ENCODE results near the gene C11orf86. TPM values are rescaled to one million over a fixed set of nuclear protein-coding genes. Genes with fewer than 3 reads are reported as not detected.

Gene C11orf86
- total and polyA plus RNA-seq, 2 experiments from 2014 or later, result 0.21 to 0.74 TPM

DNA sequence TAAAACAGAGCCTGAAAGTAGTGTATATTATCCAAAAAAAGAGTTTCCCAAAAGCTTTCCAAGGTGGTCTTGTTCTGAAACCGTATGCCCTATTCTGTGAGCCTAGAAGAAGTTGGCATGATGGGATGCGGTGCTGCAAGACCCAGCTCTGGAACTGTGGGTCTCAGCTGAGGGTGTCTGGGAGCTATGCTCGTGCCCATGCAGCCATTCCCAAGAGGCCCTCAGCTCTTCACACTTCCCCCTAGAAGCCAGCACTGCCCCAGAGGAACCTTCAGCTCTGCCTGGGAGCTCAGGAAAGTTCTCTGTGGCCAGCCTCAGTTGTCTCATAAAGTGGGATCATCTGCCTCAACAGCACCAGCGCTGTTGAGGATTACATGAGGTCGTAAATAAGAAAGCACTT lies 41.4 kb downstream of the C11orf86 start (continued):
- TF ChIP-seq, protein P1, sequence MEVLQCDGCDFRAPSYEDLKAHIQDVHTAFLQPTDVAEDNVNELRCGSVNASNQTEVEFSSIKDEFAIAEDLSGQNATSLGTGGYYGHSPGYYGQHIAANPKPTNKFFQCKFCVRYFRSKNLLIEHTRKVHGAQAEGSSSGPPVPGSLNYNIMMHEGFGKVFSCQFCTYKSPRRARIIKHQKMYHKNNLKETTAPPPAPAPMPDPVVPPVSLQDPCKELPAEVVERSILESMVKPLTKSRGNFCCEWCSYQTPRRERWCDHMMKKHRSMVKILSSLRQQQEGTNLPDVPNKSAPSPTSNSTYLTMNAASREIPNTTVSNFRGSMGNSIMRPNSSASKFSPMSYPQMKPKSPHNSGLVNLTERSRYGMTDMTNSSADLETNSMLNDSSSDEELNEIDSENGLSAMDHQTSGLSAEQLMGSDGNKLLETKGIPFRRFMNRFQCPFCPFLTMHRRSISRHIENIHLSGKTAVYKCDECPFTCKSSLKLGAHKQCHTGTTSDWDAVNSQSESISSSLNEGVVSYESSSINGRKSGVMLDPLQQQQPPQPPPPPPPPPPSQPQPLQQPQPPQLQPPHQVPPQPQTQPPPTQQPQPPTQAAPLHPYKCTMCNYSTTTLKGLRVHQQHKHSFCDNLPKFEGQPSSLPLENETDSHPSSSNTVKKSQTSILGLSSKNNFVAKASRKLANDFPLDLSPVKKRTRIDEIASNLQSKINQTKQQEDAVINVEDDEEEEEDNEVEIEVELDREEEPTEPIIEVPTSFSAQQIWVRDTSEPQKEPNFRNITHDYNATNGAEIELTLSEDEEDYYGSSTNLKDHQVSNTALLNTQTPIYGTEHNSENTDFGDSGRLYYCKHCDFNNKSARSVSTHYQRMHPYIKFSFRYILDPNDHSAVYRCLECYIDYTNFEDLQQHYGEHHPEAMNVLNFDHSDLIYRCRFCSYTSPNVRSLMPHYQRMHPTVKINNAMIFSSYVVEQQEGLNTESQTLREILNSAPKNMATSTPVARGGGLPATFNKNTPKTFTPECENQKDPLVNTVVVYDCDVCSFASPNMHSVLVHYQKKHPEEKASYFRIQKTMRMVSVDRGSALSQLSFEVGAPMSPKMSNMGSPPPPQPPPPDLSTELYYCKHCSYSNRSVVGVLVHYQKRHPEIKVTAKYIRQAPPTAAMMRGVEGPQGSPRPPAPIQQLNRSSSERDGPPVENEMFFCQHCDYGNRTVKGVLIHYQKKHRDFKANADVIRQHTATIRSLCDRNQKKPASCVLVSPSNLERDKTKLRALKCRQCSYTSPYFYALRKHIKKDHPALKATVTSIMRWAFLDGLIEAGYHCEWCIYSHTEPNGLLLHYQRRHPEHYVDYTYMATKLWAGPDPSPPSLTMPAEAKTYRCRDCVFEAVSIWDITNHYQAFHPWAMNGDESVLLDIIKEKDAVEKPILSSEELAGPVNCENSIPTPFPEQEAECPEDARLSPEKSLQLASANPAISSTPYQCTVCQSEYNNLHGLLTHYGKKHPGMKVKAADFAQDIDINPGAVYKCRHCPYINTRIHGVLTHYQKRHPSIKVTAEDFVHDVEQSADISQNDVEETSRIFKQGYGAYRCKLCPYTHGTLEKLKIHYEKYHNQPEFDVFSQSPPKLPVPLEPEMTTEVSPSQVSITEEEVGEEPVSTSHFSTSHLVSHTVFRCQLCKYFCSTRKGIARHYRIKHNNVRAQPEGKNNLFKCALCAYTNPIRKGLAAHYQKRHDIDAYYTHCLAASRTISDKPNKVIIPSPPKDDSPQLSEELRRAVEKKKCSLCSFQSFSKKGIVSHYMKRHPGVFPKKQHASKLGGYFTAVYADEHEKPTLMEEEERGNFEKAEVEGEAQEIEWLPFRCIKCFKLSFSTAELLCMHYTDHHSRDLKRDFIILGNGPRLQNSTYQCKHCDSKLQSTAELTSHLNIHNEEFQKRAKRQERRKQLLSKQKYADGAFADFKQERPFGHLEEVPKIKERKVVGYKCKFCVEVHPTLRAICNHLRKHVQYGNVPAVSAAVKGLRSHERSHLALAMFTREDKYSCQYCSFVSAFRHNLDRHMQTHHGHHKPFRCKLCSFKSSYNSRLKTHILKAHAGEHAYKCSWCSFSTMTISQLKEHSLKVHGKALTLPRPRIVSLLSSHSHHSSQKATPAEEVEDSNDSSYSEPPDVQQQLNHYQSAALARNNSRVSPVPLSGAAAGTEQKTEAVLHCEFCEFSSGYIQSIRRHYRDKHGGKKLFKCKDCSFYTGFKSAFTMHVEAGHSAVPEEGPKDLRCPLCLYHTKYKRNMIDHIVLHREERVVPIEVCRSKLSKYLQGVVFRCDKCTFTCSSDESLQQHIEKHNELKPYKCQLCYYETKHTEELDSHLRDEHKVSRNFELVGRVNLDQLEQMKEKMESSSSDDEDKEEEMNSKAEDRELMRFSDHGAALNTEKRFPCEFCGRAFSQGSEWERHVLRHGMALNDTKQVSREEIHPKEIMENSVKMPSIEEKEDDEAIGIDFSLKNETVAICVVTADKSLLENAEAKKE (CRISPR knock-in tag; IDR thresholded peaks at IDR 0.05), result no peak

DNA sequence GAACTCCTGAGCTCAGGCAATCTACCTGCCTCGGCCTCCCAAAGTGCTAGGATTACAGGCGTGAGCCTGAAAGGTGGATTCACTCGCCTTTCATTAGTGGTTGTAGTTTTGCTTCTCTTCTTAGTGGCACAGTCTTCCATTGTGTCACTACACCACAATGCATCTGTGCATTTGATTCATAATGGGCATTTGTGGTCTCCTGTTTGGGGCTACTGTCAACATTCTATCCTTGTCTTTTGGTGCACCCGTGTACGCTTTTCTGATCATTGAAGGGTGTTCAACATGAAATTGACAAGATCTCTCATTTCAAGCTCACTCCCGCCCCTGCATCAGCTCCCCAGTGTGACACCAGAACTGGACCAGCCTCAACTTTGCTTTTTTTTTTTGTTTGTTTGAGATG lies 45.8 kb downstream of the C11orf86 start:
- Histone ChIP-seq H3K27me3 (ENCODE audit: insufficient read depth) (peaks cover 35% of the 10 kb centered on the region), H3K36me3 (ENCODE audit: insufficient read depth) (no peaks in the 10 kb centered on the region), H3K4me2 (no peak overlapping the region), H3K27ac (ENCODE audit: low read depth) (no peak overlapping the region), H3K79me2 (replicated peaks; ENCODE audit: insufficient read depth) (no peaks in the 10 kb centered on the region), H3K4me1 (ENCODE audit: insufficient read depth) (peaks cover 3% of the 10 kb centered on the region; the same call in 1 of the 2 replicates), H2AFZ (0 out of 2 replicates have a peak overlapping the region, but pooled peaks have one; percentile 19), H4K20me1 (replicated peaks; ENCODE audit: insufficient read depth) (no peaks in the 10 kb centered on the region), H3F3A (replicated peaks; ENCODE audit: low read depth) (no peaks in the 10 kb centered on the region; the same call in 1 of the 2 replicates), H3K4me3 (no peak overlapping the region), H3K9me2 (ENCODE audit: insufficient read depth) (no peaks in the 10 kb centered on the region)
- DNase-seq (ENCODE audit: low spot score), result no peak
- H3K4me1 Mint-ChIP-seq, result peaks cover 14% of the 10 kb centered on the region
- peaks cover 40% of the 10 kb centered on the region for H3K27me3 Mint-ChIP-seq (ENCODE audit: insufficient read depth, low read depth, poor library complexity)
- peaks cover 15% of the 10 kb centered on the region for H3K9me3 Mint-ChIP-seq
- ATAC-seq, result no peak
- no peak overlapping the region for H3K4me3 Mint-ChIP-seq
- H3K36me3 Mint-ChIP-seq (ENCODE audit: low read depth), result peaks cover 6% of the 10 kb centered on the region; the same call in 1 of the 3 replicates
- no peak overlapping the region for H3K27ac Mint-ChIP-seq
- TF ChIP-seq, protein P2, sequence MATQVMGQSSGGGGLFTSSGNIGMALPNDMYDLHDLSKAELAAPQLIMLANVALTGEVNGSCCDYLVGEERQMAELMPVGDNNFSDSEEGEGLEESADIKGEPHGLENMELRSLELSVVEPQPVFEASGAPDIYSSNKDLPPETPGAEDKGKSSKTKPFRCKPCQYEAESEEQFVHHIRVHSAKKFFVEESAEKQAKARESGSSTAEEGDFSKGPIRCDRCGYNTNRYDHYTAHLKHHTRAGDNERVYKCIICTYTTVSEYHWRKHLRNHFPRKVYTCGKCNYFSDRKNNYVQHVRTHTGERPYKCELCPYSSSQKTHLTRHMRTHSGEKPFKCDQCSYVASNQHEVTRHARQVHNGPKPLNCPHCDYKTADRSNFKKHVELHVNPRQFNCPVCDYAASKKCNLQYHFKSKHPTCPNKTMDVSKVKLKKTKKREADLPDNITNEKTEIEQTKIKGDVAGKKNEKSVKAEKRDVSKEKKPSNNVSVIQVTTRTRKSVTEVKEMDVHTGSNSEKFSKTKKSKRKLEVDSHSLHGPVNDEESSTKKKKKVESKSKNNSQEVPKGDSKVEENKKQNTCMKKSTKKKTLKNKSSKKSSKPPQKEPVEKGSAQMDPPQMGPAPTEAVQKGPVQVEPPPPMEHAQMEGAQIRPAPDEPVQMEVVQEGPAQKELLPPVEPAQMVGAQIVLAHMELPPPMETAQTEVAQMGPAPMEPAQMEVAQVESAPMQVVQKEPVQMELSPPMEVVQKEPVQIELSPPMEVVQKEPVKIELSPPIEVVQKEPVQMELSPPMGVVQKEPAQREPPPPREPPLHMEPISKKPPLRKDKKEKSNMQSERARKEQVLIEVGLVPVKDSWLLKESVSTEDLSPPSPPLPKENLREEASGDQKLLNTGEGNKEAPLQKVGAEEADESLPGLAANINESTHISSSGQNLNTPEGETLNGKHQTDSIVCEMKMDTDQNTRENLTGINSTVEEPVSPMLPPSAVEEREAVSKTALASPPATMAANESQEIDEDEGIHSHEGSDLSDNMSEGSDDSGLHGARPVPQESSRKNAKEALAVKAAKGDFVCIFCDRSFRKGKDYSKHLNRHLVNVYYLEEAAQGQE (IDR thresholded peaks at IDR 0.05; ENCODE audit: unreplicated experiment), result no peak
- TF ChIP-seq, protein P1 (CRISPR knock-in tag; IDR thresholded peaks at IDR 0.05), result no peak
- no peak for TF ChIP-seq ZNF114 (CRISPR knock-in tag; IDR thresholded peaks at IDR 0.05)
- TF ChIP-seq POLR2AphosphoS5 (IDR thresholded peaks at IDR 0.05; ENCODE audit: low read depth), result no peak
- TF ChIP-seq CREB1 (CRISPR knock-in tag; IDR thresholded peaks at IDR 0.05; ENCODE audit: low read depth), result no peak
- no peak for TF ChIP-seq NANOG (IDR thresholded peaks at IDR 0.05; ENCODE audit: borderline replicate concordance)
